ENCODE results near the gene XPO6. TPM values are rescaled to one million over a fixed set of nuclear protein-coding genes. Genes with fewer than 3 reads are reported as not detected.

XPO6 gene
- total RNA-seq, 2 experiments from 2014 or later: 130 to 167 TPM

DNA sequence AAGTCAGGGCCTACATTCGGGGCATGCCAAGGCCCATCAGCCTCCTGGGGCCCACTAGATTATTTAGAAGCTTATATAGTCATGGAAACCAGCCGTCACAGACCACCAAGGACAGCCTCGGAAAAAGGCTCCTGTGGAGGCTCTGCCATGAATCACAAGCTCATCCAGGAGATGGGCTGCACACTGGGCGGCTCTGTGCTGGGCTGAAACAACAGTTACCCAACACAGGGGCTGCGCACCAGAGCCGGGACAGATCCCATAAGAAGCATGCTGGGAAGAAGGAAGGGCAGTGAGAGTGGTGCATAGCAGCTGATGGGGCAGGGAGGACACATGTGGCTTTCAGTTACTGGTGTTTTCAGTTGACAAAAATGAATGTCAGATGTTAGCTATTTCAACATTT, 80.6 kb downstream of the XPO6 start:
- Histone ChIP-seq H2AFZ (ENCODE audit: low read length) (no peak overlapping the region), H3K4me3 (ENCODE audit: low read depth, low read length, poor library complexity, severe bottlenecking) (no peak overlapping the region), H3K9me2 (ENCODE audit: insufficient read depth, low read length) (no peaks in the 10 kb centered on the region), H3K9me3 (ENCODE audit: low read length) (no peaks in the 10 kb centered on the region), H3K79me2 (ENCODE audit: insufficient read depth, low read depth, low read length) (no peaks in the 10 kb centered on the region), H4K20me1 (ENCODE audit: insufficient read depth, low read length) (no peaks in the 10 kb centered on the region), H3K27ac (ENCODE audit: low read depth, low read length, poor library complexity, severe bottlenecking) (peak overlapping the region; percentile 36), H3K4me2 (ENCODE audit: low read length) (0 out of 2 replicates have a peak overlapping the region, but pooled peaks have one; percentile 4), H3K4me1 (ENCODE audit: insufficient read depth, low read length, poor library complexity, severe bottlenecking) (peaks cover 21% of the 10 kb centered on the region), H3K36me3 (ENCODE audit: insufficient read depth, low read length) (peaks cover 100% of the 10 kb centered on the region)
- no TSS peak for BruUV-seq (replicated peaks)
- no peak for DNase-seq (ENCODE audit: low spot score)
- CTCF ChIA-PET (ENCODE audit: unreplicated experiment): no interaction called here
- intact Hi-C loops (cut with micrococcal nuclease; ENCODE audit: unreplicated experiment): no loop called here
- TF ChIP-seq, protein P1, sequence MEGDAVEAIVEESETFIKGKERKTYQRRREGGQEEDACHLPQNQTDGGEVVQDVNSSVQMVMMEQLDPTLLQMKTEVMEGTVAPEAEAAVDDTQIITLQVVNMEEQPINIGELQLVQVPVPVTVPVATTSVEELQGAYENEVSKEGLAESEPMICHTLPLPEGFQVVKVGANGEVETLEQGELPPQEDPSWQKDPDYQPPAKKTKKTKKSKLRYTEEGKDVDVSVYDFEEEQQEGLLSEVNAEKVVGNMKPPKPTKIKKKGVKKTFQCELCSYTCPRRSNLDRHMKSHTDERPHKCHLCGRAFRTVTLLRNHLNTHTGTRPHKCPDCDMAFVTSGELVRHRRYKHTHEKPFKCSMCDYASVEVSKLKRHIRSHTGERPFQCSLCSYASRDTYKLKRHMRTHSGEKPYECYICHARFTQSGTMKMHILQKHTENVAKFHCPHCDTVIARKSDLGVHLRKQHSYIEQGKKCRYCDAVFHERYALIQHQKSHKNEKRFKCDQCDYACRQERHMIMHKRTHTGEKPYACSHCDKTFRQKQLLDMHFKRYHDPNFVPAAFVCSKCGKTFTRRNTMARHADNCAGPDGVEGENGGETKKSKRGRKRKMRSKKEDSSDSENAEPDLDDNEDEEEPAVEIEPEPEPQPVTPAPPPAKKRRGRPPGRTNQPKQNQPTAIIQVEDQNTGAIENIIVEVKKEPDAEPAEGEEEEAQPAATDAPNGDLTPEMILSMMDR (conservative IDR thresholded peaks at IDR 0.05; ENCODE audit: low read length): no peak
- TF ChIP-seq EZH2phosphoT487 (IDR thresholded peaks at IDR 0.05; ENCODE audit: borderline replicate concordance, low read depth, low read length): no peak
- POLR2A ChIA-PET: interaction anchor here (0.7 kb wide), 1 partner anchor 8 kb away, joined by 3 read pairs; no protein-coding TSS in a partner anchor

DNA sequence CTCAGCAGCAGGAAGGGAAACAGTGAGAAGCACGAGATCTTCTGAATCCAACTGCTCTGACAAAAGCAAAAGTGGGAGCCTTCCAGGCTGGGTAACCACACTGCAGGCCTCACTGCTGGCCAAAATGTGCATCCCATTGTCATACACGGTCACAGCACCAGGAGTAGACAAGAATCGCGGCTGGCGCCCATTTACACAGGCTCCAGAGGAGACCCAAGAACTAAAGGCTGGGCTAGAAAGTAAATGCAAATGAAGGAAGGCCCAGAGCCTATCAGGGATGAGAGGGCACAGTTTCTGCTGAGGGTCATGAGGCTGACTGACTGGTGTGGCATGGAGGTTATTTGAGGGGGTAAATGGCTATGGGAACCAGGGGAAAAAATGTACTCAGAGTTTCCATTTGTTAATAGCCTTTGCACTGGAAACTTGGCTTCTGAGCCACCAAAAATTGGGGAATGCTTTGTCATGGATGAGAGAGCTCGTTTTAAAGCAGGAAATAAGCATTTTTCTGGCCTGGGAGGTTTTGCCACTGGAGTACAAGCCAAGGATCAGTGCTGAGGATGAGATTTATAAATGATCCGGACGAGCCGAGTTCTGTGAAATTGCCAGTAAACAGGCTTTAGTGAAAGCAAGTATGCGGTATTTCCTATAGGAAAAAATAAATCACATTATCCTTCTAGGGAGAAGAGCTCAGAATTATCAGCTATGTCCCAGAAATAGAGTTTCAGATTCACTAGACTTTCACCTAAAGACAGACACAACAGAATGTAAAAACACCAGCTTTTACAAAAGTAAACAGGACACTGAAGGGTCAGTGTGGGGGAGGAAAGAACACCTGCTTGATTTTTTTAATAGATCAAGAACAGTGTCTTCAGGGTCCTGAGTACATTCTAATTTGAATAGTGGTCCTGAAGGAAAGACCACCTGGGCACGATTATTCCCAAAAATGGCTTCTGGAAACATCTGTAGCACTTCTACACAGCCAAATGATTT, 81.4 kb downstream of the XPO6 start:
- intact Hi-C loops (cut with micrococcal nuclease; ENCODE audit: unreplicated experiment): no loop called here
- TF ChIP-seq EZH2phosphoT487 (IDR thresholded peaks at IDR 0.05; ENCODE audit: borderline replicate concordance, low read depth, low read length): no peak
- TF ChIP-seq, protein P1 (conservative IDR thresholded peaks at IDR 0.05; ENCODE audit: low read length): no peak
- CTCF ChIA-PET (ENCODE audit: unreplicated experiment): no interaction called here

More for the DNA sequence above, 81.4 kb downstream of the XPO6 start:
- Histone ChIP-seq H3K4me2 (ENCODE audit: low read length) (no peak overlapping the region), H2AFZ (ENCODE audit: low read length) (no peak overlapping the region), H3K36me3 (ENCODE audit: insufficient read depth, low read length) (peaks cover 100% of the 10 kb centered on the region), H3K27ac (ENCODE audit: low read depth, low read length, poor library complexity, severe bottlenecking) (peak overlapping the region; percentile 36), H3K9me3 (ENCODE audit: low read length) (no peaks in the 10 kb centered on the region), H3K9me2 (ENCODE audit: insufficient read depth, low read length) (no peaks in the 10 kb centered on the region), H3K79me2 (ENCODE audit: insufficient read depth, low read depth, low read length) (no peaks in the 10 kb centered on the region), H4K20me1 (ENCODE audit: insufficient read depth, low read length) (no peaks in the 10 kb centered on the region), H3K4me3 (ENCODE audit: low read depth, low read length, poor library complexity, severe bottlenecking) (no peak overlapping the region), H3K4me1 (ENCODE audit: insufficient read depth, low read length, poor library complexity, severe bottlenecking) (peaks cover 21% of the 10 kb centered on the region)
- DNase-seq (ENCODE audit: low spot score): no peak
- no TSS peak for BruUV-seq (replicated peaks)
- POLR2A ChIA-PET: interaction anchor here (0.7 kb wide), 1 partner anchor 9 kb away, joined by 3 read pairs; no protein-coding TSS in a partner anchor
